Stimulated activated CD8-positive, alpha-beta memory T cell treated with anti-CD3 and anti-CD28 coated beads, Interleukin-12 subunit alpha, Interleukin-12 subunit beta, amount 100 ng/mL, for 24 hours (primary cell): ENCODE results near the gene P2RY8.
"Not testable (repeated sequence)": the region's sequence is repeated elsewhere in the genome, so short reads cannot be mapped to it uniquely, and the experiment has no call there.

Experiments
- DNase-seq: peaks from one replicate; pipeline ENCODE4 v3.0.0-alpha.2; 2020; ENCODE audit errors: extremely low read depth

P2RY8 gene

GRCh38 chrX:1464041-1464970, 72.7 kb downstream of the P2RY8 start:
- DNase-seq, result no peak

- DNase-seq, result no peak
Observed at GRCh38 chrX:1463581-1463980, 73.4 kb downstream of the P2RY8 start.

DNA sequence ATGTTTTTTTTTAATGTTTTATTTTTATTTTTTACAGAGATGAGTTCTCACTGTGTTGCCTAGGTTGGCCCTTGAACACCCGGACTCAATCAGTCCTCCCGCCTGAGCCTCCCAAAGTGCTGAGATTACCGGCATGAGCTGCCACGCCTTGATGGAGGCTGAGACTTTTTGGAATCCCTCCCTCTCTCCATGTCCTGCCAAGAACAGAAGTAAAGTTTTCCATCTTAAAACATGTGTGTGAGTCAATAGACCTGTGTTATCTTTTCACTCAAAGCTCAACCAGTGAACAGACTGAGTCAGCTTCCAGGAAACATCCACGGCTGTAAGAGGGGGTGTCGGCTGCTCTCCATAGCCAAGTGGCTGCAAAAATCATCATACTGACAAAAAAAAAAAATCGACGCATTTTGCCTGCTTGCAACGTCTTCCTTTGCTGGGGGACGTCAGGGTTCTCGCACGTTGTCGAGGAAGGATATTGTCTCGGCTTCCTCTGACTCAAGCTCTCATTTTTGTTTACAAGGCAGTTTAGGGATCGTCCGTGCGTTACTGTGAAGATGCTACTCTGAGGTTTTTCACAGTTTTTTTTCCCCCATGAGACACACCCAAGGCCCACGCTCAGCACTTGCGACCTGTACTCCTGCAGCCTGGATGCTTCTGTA, 74.3 kb downstream of the P2RY8 start:
- peak; percentile 45 for DNase-seq

DNA sequence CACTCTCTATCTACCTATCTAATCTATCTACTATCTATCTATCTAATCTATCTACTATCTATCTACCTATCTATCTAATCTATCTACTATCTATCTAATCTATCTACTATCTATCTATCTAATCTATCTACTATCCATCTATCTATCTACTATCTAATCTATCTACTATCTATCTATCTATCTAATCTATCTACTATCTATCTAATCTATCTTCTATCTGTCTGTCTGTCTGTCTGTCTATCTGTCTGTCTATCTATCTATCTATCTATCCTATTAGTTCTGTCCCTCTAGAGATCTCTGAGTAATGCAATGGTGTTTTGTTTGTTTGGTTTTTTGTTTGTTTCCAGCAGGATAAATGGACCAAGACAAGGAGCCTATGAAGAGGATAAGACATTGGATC, 74.9 kb downstream of the P2RY8 start:
- no peak for DNase-seq

GRCh38 chrX:1455948-1456280, 81.1 kb downstream of the P2RY8 start:
- DNase-seq, result no peak

GRCh38 chrX:1453951-1454785, 82.8 kb downstream of the P2RY8 start:
- peak; percentile 64 for DNase-seq

DNA sequence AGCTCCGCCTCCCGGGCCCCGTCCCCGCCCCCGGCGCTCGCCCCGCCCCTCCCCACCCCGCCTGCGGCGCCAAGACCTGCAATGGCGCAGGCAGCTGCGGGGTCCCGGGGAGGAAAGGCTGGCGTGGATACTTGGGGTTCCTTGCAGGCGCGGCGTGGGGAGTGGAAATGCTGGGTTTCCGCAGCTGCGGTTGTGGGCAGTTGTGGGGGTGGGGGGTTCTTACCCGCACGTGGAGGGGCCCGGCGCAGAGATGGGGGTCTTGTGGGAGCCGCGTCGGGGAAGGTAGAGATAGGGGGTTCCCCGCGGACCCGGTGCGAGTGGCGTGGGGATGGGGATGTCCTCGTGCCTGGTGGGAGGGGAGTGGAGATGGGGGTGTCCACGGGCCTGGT, 83.6 kb downstream of the P2RY8 start:
- DNase-seq, result peak; percentile 49

- DNase-seq, result peak; percentile 100
Observed at GRCh38 chrX:1452516-1453394, 84.2 kb downstream of the P2RY8 start, which contains the start of gene ASMTL. ASMTL (minus strand) TSS chrX:1452909; CDS start chrX:1452840, 69 bp downstream.

DNA sequence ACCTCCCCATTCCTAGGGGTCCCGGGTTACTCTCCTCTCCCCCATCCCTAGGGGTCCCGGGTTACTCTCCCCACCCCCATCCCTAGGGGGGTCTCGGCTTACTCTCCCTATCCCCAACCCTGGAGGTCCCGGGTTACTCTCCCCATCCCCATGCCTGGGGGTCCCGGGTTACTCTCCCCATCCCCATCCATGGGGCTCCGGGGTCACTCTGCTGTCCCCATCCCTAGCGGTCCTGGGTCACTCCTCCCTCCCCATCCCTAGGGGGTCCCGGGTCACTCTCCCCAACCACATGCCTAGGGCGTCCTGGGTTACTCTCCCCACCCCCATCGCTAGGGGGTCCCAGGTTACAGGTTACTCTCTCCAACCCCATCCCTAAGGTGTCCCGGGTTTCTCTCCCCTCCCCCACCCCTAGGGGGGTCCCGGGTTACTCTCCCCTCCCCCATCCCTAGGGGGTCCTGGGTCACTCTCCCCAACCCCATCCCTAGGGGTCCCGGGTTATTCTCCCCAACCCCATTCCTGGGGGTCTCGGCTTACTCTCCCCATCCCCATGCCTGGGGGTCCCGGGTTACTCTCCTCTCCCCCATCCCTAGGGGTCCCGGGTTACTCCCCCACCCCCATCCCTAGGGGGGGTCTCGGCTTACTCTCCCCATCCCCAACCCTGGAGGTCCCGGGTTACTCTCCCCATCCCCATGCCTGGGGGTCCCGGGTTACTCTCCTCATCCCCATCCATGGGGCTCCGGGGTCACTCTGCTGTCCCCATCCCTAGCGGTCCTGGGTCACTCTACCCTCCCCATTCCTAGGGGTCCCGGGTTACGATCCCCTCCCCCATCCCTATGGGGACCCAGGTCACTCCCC, 85.1 kb downstream of the P2RY8 start:
- no peak for DNase-seq

DNA sequence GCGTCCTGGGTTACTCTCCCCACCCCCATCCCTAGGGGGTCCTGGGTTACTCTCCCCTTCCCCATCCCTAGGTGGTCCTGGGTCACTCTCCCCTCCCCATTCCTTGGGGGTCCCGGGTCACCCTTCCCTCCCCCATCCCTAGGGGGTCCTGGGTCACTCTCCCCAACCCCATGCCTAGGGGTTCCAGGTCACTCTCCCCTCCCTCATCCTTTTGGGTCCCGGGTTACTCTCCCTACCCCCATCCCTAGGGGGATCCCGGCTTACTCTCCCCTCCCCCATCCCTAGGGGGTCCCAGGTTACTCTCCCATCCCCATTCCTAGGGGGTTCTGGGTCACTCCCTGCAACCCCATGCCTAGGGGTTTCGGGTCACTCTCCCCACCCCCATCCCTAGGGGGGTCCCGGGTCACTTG, 85.7 kb downstream of the P2RY8 start:
- DNase-seq, result no peak

DNA sequence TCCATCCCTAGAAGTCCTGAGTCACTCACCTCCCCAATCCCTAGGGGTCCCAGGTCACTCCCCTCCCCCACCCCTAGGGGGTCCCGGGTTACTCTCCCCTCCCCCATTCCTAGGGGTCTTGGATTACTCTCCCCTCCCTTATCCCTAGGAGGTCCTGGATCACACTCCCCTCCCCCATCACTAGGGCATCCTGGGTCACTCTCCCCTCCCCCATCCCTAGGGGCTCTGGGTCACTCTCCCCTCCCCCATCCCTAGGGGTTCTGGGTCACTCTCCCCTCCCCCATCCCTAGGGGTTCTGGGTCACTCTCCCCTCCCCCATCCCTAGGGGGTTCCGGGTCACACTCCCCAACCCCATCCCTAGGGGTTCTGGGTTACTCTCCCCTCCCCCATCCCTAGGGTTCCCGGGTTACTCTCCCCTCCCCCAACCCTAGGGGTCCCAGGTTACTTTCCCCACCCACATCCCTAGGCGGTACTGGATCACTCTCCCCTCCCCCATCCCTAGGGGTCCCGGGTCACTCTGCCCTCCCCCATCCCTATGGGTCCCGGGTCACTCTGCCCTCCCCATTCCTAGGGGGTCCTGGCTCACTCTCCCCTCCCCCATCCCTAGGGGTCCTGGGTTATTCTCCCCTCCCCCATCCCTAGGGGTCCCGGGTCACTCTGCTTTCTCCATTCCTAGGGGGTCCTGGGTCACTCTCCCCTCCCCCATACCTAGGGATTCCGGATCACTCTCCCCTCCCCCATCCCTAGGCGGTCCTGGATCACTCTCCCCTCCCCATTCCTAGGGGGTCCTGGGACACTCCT, 86.4 kb downstream of the P2RY8 start:
- no peak for DNase-seq

GRCh38 chrX:1449823-1450149, 87.2 kb downstream of the P2RY8 start:
- no peak for DNase-seq

- no peak for DNase-seq
Observed at GRCh38 chrX:1449036-1449822, 87.8 kb downstream of the P2RY8 start.

DNA sequence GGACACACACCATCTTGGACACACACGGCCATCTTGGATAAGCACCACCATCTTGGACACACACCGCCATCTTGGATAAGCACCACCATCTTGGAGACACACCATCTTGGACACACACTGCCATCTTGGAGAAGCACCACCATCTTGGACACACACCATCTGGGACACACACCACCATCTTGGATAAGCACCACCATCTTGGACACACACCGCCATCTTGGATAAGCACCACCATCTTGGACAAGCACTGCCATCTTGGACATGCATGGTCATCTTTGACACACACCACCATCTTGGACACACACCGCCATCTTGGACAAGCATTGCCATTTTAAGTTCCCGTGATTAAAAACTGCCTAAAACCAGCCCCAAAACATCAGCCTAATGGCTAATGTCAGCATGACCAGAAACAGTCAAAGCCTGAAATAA, 88.4 kb downstream of the P2RY8 start:
- not testable (repeated sequence) for DNase-seq

DNA sequence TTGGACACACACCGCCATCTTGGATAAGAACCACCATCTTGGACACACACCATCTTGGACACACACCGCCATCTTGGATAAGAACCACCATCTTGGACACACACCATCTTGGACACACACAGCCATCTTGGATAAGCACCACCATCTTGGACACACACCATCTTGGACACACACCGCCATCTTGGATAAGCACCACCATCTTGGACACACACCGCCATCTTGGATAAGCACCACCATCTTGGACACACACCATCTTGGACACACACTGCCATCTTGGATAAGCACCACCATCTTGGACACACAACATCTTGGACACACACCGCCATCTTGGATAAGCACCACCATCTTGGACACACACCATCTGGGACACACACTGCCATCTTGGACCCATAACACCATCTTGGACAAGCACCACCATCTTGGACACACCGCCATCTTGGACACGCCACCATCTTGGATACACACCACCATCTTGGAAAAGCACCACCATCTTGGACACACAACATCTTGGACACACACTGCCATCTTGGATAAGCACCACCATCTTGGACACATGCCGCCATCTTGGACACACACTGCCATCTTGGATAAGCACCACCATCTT, 88.9 kb downstream of the P2RY8 start:
- not testable (repeated sequence) for DNase-seq

GRCh38 chrX:1446984-1447968, 89.7 kb downstream of the P2RY8 start:
- DNase-seq, result not testable (repeated sequence)
